NOMO-1 treated with dmso at 0.1 percent for 144 hours (cell line): ENCODE measurements around the gene ALDH18A1.

Source experiments
- DNase-seq: peaks from one replicate; lab custom pipeline; 2025; ENCODE audit not compliant: unreplicated experiment; lab: John Stamatoyannopoulos, UW

Gene ALDH18A1

GRCh38 chr10:95559471-95559870, 97.0 kb downstream of the ALDH18A1 start:
- DNase-seq: no peak

DNA sequence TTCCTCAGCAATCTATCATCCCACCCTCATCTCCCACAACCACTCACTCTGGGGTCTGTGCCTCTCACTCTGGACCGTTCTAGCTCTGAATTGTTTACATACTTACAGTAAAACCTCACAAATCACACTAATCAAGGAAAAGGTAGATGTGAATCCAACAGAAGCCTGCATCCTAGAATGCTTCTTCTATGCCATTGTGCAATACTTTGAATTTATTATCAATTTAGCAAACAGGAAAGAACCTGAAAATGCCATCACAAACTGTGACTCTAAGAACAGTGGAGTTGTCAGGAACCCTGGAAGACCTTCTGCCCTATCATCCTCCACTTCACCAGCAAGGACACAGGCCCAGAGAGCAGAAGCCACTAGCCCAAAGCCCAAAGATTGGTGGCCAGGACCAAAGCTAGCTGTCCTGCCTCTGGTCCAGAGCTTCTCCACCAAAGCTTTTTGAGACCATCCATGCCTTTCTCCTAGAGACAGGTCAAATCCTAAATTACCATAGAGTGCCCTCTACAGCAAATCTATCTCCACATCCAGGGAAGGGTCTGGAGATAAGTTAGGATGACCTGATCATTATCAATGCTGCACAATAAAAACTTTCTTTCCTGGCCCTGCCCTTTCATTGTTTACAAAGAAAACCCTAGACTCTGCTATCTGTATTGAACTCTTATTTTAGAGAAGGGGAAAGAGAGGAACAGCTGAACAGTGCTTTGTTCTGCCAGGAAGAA, 97.8 kb downstream of the ALDH18A1 start:
- no peak for DNase-seq

DNA sequence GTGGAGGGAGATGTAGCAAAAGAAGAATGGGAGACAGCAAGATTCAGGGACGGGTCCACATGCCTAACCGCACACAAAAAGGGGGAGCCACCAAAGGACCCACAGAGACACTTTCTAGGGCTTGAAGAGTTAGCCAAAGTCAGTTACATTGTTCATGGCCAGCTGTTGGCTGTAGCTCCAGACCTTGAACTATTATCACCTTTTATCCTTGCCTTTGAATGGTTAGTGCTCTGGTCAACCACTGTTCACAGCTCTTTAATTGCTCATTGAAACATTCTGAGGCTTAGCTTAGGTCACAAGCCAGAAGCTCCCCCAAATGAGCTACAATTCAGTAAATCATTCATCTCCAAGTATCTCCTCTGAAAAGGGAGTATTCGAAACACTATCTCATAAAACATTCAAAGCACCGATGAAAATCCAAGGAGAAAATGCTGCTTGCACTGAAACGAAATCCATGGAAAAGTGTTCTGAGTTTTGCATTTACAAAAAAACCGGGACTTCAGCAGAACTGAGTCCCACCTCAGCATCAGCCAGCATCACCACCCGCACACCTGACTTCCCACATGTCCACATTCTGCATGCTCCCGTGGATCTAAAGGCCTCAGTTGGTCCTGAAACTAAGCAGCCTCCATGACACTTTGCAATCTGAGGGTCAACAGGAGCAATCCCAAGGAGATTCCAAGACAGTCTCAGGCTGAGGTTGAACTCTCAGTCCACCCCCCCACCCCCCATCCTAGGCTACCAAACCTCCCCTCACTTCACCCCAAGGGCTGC, 99.3 kb downstream of the ALDH18A1 start:
- no peak for DNase-seq
